ENCODE results near the gene PPEF2.
A peak's percentile ranks its signal among the peaks of the same experiment; 100 is the strongest.
"Not testable (repeated sequence)": the region's sequence is repeated elsewhere in the genome, so short reads cannot be mapped to it uniquely, and the experiment has no call there.

PPEF2 gene, protein sequence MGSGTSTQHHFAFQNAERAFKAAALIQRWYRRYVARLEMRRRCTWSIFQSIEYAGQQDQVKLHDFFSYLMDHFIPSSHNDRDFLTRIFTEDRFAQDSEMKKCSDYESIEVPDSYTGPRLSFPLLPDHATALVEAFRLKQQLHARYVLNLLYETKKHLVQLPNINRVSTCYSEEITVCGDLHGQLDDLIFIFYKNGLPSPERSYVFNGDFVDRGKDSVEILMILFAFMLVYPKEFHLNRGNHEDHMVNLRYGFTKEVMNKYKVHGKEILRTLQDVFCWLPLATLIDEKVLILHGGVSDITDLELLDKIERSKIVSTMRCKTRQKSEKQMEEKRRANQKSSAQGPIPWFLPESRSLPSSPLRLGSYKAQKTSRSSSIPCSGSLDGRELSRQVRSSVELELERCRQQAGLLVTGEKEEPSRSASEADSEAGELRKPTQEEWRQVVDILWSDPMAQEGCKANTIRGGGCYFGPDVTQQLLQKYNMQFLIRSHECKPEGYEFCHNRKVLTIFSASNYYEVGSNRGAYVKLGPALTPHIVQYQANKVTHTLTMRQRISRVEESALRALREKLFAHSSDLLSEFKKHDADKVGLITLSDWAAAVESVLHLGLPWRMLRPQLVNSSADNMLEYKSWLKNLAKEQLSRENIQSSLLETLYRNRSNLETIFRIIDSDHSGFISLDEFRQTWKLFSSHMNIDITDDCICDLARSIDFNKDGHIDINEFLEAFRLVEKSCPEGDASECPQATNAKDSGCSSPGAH
- long read RNA-seq, donor 1 = 0 reads
- long read RNA-seq, donor 2 = 0 reads
- long read RNA-seq, donor 3 = 0 reads
- long read RNA-seq, donor 4 = 0 reads
- long read RNA-seq, donor 5 = 0 reads
- long read RNA-seq, donor 6 = 0 reads
- long read RNA-seq, donor 7 = 0 reads
- long read RNA-seq, donor 8 = 0 reads

DNA sequence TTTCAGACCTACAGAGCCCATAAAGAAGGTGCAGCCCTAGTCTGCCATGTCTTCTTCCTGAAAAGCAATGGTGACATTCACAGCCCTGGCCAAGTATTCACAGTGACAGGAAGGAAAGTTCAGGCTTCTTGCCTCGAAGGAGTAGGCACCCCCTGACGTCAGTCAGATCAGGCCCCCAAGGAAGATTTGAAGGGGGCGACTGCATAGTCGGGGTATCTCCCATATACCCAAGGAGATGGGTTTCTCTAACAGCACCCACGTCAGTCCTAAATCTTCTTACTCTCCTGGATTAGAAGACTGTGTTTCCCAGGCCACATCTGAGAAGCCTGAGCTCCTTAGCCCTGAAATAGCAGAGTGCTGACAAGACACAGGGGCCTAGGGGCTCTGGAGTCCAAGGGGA, at the start of gene PPEF2:
Gene PPEF2, minus strand, starts transcription at position 101 of the 400 bp plus-strand sequence. CDS start 6,127 bp downstream, outside the sequence.
- DNase-seq = no peak

DNA sequence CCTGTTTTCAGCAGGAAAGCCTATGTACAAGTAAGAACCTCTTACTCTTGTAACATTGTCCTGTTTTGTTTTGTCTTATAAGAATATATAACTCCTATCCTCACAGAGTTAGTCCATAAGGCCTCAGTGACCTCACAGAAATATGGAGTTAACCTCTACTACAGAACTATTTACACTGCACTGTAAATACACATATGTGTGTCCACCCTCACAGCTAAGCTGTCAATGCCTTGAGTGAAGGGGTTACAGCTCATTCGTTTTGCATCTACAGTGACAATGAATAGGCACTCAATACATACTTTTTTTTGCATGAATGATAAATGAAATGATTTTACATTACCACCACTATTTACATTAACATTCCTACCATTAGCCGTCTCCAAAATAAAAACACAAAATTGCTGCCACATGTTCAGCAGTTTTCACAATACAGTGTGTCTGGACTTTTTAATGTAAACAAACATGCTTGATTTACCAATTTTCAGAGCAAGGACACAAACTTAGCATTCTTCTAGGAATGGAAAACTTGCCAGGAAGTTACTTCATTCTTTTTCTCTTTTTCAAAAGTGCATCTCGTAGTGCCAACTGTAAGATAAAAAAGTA, 48.1 kb upstream of the PPEF2 start:
- no peak for DNase-seq

DNA sequence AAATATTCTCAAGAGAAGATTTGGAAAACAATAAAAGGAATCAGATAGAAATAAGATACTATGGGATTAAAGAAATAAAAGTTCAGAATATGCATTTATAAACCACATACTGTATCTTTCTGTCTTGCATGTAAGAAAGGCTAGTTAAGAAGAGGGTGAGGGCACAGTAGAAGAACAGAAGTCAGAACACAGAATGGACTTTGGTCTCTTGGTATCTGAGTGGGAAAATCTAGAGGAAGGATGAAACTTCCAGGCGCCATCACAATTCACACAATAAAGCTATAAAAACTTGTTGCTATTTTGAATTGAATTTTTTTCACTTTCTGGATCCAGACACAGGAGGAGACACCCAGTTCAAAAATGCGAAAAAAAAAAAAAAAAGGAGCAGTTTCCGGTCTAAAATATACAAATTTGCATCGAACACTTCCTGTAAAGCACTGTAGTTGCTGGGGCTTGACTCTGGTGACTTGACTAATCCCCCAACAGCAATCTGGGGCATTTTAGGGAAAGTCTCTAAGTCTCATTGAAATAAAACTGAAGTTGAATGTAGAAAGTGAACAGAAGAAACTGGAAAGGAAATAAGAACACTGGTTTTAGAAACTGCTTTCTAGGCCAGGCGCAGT, 46.7 kb upstream of the PPEF2 start:
- no peak for DNase-seq

DNA sequence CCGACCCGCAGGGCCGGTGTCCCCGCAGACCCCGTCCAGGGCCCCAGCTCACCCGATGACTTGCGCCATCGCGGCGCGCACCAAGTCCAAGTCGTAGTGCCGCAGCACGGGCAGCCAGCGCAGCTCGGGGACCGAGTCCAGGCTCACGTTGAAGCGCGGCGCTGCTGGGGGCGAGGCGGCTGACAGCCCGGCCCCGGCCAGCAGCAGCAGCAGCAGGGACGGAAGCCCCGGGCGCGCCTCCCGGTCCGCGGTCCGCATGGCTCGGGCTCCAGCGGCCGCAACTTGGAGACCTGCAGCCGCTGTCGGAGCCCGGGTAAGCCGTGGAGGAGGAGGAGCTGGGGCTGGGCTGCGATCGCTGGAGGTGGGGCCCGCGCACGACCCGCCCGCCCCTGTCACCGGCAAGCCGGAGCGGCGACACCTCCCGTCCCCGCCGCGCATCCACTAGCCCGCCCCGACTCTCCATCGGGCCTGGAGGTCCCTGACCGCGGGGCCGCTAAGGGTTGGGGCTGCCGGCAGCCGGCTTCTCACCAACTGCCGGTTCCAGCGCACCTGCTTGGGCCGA, 38.5 kb upstream of the PPEF2 start, which contains the start of gene NAAA:
Gene NAAA, minus strand, starts transcription at position 322 of the 562 bp plus-strand sequence. Its CDS starts 64 bp downstream, at position 258.
- DNase-seq = peak; percentile 90

DNA sequence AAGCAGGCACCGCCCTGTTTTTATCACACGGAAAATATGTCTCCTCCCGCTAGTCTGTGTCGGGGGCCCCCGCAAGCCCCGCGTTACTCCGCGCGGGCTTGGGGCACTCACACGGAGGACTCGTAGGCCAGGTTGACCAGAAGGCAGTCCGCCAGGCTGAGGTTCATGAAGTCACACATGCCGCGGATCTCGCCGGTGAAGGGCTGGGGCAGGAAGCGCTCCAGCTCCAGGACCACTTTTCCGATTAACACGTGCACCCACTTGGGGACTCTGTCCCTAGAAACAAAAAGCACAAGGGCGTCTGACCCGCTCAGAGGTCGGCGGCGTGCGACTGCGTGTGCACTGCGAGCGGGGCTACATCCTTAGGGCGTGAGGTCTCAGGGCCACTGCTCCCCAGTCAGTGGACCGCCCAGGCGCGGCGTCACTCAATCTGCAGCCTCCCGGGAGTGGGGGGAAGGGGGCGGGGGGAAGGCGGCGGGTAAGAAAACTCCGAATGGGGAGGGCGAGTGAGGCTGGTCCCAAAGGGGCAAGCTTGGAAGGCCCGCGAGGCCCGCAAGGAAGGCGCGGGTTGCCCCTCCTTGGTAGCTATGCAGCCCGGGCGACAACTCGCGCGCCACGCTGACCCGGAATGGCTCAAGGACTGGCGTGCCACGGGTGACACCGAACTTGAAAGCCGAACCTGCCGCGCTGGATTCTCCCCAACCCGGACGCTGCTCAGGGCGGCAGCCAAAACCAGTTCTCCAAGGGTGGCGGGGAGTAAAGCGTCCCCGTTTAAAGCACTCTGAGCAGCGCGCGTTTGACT, 37.8 kb upstream of the PPEF2 start:
- DNase-seq = peak; percentile 78

DNA sequence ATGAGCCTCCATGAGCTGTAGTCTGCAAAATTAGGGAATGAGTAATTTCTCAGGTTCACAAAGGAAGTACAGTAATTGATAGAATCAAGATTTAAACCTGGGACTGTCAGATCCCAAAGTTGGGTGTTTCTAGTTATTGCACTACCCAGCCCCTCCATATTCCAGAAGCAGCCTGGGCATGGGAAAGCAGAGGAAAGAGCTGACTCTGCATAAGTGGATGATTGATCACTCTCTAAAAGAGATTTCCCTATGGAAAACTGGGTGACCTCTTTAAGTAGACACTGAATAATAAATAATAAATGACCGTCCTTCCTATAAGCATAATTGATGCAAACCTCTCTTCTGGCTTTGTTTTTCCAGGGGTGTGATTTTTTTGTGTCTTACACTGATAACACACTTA, 33.4 kb upstream of the PPEF2 start:
- no peak for DNase-seq

DNA sequence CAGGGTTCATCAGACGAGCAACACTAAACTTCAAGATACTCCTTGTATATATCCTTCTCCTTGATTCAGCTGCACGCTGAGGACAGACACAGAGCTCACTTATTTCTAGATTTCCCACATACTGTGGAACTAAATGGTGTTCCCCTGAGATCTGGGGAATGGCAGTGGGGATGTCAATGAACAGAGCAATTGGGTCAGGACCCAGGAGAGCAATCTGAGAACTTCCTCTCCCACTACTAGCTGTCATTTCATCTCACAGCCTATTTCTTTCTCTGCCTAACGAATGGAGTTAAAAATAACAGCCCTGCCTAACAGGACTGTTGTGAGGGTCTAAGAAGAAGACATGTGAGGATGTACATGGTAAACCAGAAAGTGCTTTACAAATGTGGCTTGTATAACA, 27.9 kb upstream of the PPEF2 start:
- DNase-seq = no peak

DNA sequence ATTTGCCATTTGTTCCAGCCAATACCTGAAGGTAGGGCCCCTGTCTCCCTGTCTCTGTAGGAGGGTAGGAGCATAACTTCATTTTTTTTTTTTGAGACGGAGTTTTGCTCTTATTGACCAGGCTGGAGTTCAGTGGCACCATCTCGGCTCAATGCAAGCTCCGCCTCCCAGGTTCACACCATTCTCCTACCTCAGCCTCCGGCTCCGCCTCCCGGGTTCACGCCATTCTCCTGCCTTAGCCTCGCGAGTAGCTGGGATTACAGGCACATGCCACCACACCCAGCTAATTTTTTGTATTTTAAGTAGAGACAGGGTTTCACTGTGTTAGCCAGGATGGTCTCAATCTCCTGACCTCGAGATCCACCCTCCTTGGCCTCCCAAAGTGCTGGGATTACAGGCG, 22.7 kb upstream of the PPEF2 start:
- DNase-seq = not testable (repeated sequence)

DNA sequence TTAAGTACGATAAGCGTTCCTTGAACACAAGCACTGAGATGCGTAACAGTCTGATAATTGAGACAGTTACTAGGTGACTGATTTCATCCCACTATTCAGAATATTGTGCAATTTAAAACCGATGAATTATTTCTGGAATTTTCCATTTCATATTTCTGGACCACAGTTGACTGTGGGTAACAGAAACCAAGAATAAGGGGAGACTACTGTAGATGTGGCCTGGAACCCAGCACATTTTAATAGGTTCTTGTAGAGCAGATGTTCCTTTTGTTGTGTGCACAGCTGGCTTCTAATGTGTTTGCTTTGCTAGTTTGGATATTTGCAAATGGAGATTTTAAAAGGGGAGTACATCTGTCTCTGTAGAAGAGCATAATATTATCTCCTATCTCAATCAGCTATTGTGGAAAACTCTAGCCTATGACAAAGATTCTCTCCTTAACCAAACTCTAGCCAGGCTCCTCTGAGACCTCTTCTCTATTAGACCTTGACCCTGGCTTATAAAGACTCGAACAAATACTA, 22.1 kb upstream of the PPEF2 start:
- no peak for DNase-seq

DNA sequence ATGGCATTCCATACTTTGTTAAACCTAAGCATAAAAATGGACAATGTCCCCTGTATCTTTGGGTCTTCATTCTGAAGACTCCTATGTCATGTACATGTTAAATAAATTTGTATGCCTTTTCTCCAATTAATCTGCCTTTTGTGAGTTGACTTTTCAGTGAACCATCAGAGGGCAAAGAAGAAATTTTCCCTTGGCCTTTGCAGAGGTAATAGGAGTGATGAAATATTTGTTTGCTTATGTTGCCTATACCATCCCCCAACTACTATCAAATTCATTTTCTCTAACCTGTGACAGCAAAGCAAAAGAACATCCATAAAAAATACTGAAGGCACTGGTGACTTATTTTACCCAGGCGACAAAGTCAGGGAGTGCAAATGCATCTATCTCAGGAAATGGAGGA, 20.3 kb upstream of the PPEF2 start:
- DNase-seq = no peak

DNA sequence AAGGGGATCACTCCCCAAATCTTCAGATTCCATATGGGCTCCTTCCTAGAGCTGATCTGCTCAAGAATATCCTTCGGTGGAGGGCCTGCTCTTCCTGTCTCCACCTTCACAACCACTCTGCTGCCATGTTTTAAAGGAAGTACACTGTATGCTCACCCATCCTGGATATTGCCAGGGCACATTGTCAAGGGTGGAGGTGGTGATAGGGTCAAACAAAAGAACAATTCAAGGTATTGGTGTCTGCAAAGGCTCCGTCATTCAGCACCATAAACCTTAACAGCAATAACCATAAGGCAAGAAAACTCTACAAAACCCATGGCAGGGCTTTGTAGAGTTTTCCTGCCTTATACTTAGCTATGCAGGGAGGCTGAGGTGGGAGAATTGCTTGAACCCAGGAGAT, 19.7 kb upstream of the PPEF2 start:
- no peak for DNase-seq

DNA sequence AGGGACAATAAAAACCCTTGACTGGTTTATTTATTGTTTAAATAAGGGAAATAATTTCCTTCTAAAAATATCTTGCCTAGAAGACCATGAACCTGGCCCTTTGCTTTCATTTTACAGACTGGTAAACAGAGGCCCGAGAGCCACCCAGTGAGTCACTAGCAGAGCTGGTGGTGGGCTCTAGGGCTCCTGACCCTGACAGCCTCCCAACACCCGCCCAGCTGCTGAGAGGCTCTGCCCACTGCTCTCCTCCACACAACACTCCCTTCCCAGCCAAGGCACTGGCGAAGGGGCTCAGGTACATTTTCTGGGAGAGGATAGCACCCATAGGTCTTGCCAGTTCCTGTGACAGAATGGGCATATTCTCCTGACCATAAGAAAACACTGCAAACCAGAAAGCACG, 18.1 kb upstream of the PPEF2 start:
- DNase-seq = no peak

DNA sequence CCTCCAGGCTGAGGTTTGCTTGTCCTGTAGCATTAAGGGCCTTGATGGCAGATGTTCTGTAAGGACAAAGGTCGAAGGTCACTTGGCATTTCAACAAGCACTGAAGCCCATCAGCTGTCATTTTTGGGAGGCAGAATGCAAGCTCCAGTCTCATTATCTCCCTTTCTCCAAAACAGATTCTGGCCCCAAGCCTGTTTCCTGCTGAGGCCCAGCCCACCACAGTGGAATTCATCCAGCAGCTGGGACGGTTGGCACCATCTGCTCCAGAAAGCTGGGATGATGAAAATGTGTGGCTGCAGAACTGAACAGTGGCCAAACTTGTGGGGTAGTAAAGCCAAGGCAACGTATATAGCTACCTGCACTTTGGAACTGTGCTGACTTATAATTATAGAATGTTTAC, 17.7 kb upstream of the PPEF2 start:
- no peak for DNase-seq

DNA sequence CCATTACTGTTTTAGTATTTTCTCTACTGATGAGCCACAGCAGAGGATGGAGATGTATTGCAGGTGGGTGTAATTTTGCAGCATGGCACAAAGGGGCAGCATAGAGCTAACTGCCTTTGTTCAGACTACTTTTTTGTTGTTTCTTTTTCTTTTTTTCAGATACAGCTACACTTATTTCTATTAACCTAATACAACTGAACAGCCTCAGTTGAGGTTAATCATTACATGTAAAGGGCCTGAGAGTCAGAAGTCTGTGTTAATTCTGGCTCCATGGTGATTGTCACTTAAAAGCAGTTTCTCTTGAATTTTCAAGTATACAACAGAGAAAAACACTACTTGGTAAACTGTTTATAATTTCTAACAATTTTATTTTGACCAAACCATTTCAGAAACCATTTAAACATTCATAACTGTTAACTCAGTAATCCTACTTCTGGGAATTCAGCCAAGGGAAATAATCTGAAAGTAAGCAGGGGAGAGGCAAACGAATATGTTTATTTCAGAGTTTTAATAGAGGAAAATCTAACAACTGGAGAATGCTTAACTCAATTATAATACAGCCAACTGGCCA, 13.9 kb upstream of the PPEF2 start:
- peak; percentile 31 for DNase-seq

DNA sequence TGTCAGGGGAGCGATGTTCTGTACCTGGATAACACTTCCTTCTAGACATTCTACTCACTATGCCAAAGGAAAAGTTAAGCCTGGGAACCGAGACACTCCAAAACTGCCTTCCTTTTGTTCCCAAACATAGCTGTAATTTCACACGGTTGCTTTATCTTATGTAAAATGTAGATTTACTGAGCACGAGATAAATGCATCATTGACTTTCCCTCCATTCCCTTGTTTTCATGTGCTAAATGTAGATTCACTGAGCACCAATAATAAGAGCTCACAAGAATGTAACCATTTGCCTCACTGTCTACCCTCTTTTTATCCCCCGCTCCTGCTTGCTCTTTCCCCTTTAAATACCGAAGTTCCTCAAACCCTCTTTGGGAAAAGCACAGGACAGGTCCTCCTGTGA, 10.7 kb upstream of the PPEF2 start:
- DNase-seq = no peak

DNA sequence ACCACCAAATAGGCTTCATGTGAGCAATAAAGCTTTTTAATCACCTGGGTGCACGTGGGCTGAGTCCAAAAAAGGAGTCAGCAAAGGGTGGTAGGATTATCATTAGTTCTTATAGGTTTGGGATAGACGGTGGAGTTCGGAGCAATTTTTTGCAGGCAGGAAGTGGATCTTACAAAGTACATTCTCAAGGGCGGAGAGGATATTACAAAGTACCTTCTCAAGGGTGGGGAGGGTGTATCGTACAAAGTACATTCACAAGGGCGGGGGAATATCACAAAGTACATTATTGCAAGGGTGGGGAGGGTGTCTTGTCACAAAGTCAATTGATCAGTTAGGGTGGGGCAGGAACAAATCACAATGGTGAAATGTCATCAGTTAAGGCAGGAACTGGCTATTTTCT, 8.6 kb upstream of the PPEF2 start:
- DNase-seq = not testable (repeated sequence)

DNA sequence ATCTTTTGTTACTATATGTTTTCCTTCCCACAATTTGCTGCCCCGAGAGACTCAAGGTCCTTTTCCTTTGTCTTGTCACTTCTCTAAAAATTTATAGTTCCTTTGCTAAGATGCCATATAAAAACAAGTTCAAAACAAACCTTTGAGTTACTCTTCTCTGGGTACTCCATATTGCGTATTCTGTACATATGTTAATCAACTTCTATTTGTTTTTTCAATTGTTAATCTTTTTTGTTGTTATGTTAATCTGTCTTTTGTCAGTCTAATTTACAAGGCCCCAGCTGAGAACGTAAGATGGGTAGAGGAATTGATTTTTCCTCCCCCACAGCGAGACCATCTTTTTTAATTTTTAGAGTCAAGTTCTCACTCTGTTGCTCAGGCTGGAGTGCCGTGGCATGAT, 7.2 kb upstream of the PPEF2 start:
- no peak for DNase-seq

DNA sequence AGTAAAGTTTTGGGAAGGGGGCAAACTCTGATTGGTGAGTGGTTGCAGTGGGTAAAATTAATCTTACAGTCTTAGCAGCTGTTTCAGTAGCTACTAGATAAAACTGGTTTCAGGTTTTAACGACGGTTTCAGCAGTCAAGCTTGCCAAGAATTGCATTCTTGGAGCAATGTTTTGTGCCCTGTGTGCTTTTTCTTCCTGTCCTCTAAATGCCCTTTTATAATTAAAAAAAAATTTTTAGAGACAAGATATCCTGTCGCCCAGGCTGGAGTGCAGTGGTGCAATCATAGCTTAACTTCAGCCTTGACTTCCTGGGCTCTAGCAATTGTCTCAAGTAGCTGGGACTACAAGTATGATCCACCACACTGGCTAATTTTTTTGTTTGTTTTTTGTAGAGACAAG, 6.3 kb upstream of the PPEF2 start:
- DNase-seq = no peak

DNA sequence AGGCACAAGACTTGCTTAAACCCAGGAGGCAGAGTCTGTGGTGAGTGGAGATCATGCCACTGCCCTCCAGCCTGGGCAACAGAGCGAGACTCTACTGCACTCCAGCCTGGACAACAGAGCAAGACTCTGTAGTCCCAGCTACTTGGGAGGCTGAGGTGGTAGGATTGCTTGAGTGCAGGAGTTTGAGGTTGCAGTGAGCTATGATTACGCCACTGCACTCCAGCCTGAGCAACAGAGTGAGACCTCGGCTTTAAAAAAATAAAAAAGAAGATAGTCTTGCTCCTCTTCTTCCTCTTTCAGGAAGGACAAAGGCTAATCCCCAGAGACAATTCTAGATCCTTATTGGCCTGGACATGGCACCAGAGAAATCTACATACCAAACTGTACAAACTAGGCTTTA, 5.7 kb upstream of the PPEF2 start:
- DNase-seq = no peak

DNA sequence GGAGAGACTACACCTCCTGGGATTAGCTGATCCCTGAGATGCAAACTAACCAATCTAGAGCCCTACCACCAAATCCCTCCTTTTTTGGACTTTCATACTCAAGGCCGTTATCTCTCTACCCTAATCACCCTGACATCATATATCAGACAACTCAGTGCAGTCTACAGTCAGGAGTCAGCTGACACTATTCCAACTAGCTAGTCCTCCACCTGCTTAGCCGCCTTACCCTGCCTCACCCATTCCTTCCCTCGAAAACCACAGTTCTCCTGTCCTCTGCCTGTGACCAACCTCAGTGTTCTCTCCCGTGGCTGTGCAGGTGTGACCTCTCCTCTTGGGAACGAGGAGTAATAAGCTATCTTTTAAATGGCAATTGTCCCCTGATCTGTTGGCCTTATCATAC, 1.8 kb upstream of the PPEF2 start:
- no peak for DNase-seq

DNA sequence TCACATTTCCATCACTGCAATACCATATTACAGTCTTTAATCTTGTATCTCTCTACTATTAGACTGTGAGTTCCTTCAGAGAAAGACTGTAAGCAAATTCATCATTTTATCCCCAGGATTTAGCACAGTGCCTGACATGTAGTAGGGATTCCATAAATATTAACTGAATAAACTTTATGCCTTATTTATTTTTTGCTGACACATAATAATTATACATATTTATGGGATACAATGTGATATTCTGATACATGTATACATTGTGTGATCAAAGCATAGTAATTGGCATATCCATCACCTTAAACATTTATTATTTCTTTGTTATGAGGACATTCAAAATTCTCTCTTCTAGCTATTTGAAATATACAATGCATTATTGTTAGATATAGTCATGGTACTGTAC, 3.7 kb downstream of the PPEF2 start:
- no peak for DNase-seq
